B cell (primary cell): ENCODE results near the gene MAGEB10.

ENCODE experiments used
- CTCF ChIP-seq: fragments of 200-600 bp; IDR thresholded peaks from one replicate; pipeline ENCODE4 v1.8.0; 2022; ENCODE audit warnings: antibody characterized with exemption, mild to moderate bottlenecking
- EZH2 ChIP-seq: IDR thresholded peaks from 2 replicates; pipeline ENCODE4 v1.6.1; 2012; ENCODE audit warnings: borderline replicate concordance, low read depth, mild to moderate bottlenecking, moderate library complexity, low read length; ENCODE audit not compliant: insufficient read depth, poor library complexity, severe bottlenecking

GRCh38 chrX:27808226-27808625, 436 bp downstream of the MAGEB10 start:
- TF ChIP-seq CTCF (no peak), EZH2 (no peak)
